Measurements from ENCODE around the gene PHOSPHO2.

Gene PHOSPHO2

GRCh38 chr2:169693360-169693759 lies 909 bp upstream of the PHOSPHO2 start:
- ATAC-seq, result no peak

GRCh38 chr2:169694894-169695260 lies 608 bp downstream of the PHOSPHO2 start:
- no peak for ATAC-seq
- TF ChIP-seq ARNTL (CRISPR knock-in tag; IDR thresholded peaks at IDR 0.05; ENCODE audit: borderline replicate concordance, low read depth), result no peak
- no peak for TF ChIP-seq ZC3H10 (CRISPR knock-in tag; IDR thresholded peaks at IDR 0.05)
- no peak for TF ChIP-seq ISL1 (CRISPR knock-in tag; IDR thresholded peaks at IDR 0.05)
- no peak for TF ChIP-seq ZFP3 (CRISPR knock-in tag; IDR thresholded peaks at IDR 0.05)
- no peak for TF ChIP-seq ZFP30 (CRISPR knock-in tag; IDR thresholded peaks at IDR 0.05)
- TF ChIP-seq CSDC2 (CRISPR knock-in tag; IDR thresholded peaks at IDR 0.05), result no peak
- no peak for TF ChIP-seq RARB (CRISPR knock-in tag; IDR thresholded peaks at IDR 0.05)
- TF ChIP-seq OSR1 (CRISPR knock-in tag; IDR thresholded peaks at IDR 0.05), result no peak
- TF ChIP-seq SNAI2 (CRISPR knock-in tag; IDR thresholded peaks at IDR 0.05), result no peak
- no peak for TF ChIP-seq ZNF565 (CRISPR knock-in tag; conservative IDR thresholded peaks at IDR 0.05; ENCODE audit: low read depth)
- TF ChIP-seq POU6F1 (CRISPR knock-in tag; IDR thresholded peaks at IDR 0.05; ENCODE audit: borderline replicate concordance, low read depth), result no peak

More at GRCh38 chr2:169693360-169693759, 909 bp upstream of the PHOSPHO2 start:
- TF ChIP-seq SNAI2 (CRISPR knock-in tag; IDR thresholded peaks at IDR 0.05) (no peak), ZNF565 (CRISPR knock-in tag; conservative IDR thresholded peaks at IDR 0.05; ENCODE audit: low read depth) (no peak), TCF4 (CRISPR knock-in tag; IDR thresholded peaks at IDR 0.05; ENCODE audit: borderline replicate concordance) (no peak), PPARA (CRISPR knock-in tag; IDR thresholded peaks at IDR 0.05; ENCODE audit: borderline replicate concordance) (no peak), ARNTL (CRISPR knock-in tag; IDR thresholded peaks at IDR 0.05; ENCODE audit: borderline replicate concordance, low read depth) (no peak), GLIS3 (CRISPR knock-in tag; IDR thresholded peaks at IDR 0.05) (no peak), ESRRG (CRISPR knock-in tag; IDR thresholded peaks at IDR 0.05) (no peak)

- no peak for ATAC-seq
These were observed 2.1 kb downstream of the PHOSPHO2 start for GRCh38 chr2:169696381-169696780.

More at GRCh38 chr2:169696381-169696780, 2.1 kb downstream of the PHOSPHO2 start:
- TF ChIP-seq TSHZ2 (CRISPR knock-in tag; IDR thresholded peaks at IDR 0.05), result no peak
- TF ChIP-seq GLIS3 (CRISPR knock-in tag; IDR thresholded peaks at IDR 0.05), result no peak
- TF ChIP-seq PATZ1 (CRISPR knock-in tag; IDR thresholded peaks at IDR 0.05; ENCODE audit: borderline replicate concordance), result no peak
- no peak for TF ChIP-seq ESRRG (CRISPR knock-in tag; IDR thresholded peaks at IDR 0.05)
- no peak for TF ChIP-seq BACH2 (CRISPR knock-in tag; IDR thresholded peaks at IDR 0.05; ENCODE audit: borderline replicate concordance)
- TF ChIP-seq CSRNP3 (CRISPR knock-in tag; IDR thresholded peaks at IDR 0.05), result no peak
- no peak for TF ChIP-seq POU6F1 (CRISPR knock-in tag; IDR thresholded peaks at IDR 0.05; ENCODE audit: borderline replicate concordance, low read depth)
- TF ChIP-seq ZFP30 (CRISPR knock-in tag; IDR thresholded peaks at IDR 0.05), result no peak
- no peak for TF ChIP-seq ZNF70 (CRISPR knock-in tag; IDR thresholded peaks at IDR 0.05)
- no peak for TF ChIP-seq TCF4 (CRISPR knock-in tag; IDR thresholded peaks at IDR 0.05; ENCODE audit: borderline replicate concordance)
- no peak for TF ChIP-seq TOX (CRISPR knock-in tag; IDR thresholded peaks at IDR 0.05; ENCODE audit: borderline replicate concordance)
- no peak for TF ChIP-seq ZC3H10 (CRISPR knock-in tag; IDR thresholded peaks at IDR 0.05)
- no peak for TF ChIP-seq ZFP3 (CRISPR knock-in tag; IDR thresholded peaks at IDR 0.05)
- TF ChIP-seq CREB5 (CRISPR knock-in tag; IDR thresholded peaks at IDR 0.05; ENCODE audit: low read depth), result no peak
- no peak for TF ChIP-seq ZNF8 (CRISPR knock-in tag; IDR thresholded peaks at IDR 0.05)
- no peak for TF ChIP-seq SNAI2 (CRISPR knock-in tag; IDR thresholded peaks at IDR 0.05)

Measured in SK-N-SH treated with all-trans-retinoic acid at 6 μM for 48 hours (cell line).